ENCODE data around the gene TNFRSF18.

The TNFRSF18 gene

GRCh38 chr1:1240348-1240732, 33.9 kb upstream of the TNFRSF18 start:
- no peak for DNase-seq (ENCODE audit: low read depth)

- DNase-seq (ENCODE audit: low read depth): no peak
Observed at GRCh38 chr1:1239614-1240347, 33.4 kb upstream of the TNFRSF18 start.

- DNase-seq (ENCODE audit: low read depth): no peak
Observed at GRCh38 chr1:1239227-1239613, 32.8 kb upstream of the TNFRSF18 start.

- DNase-seq (ENCODE audit: low read depth): no peak
Observed at GRCh38 chr1:1238702-1239178, 32.3 kb upstream of the TNFRSF18 start.

GRCh38 chr1:1237874-1238701, 31.7 kb upstream of the TNFRSF18 start:
- no peak for DNase-seq (ENCODE audit: low read depth)

- no peak for DNase-seq (ENCODE audit: low read depth)
Observed at GRCh38 chr1:1236945-1237873, 30.8 kb upstream of the TNFRSF18 start.

- DNase-seq (ENCODE audit: low read depth): no peak
Observed at GRCh38 chr1:1236176-1236763, 29.9 kb upstream of the TNFRSF18 start.

GRCh38 chr1:1235016-1235744, 28.8 kb upstream of the TNFRSF18 start:
- DNase-seq (ENCODE audit: low read depth): no peak

GRCh38 chr1:1234180-1234808, 27.9 kb upstream of the TNFRSF18 start:
- DNase-seq (ENCODE audit: low read depth): no peak

- no peak for DNase-seq (ENCODE audit: low read depth)
Observed at GRCh38 chr1:1233567-1233892, 27.1 kb upstream of the TNFRSF18 start.

- DNase-seq (ENCODE audit: low read depth): no peak
Observed at GRCh38 chr1:1232796-1233566, 26.6 kb upstream of the TNFRSF18 start.

- no peak for DNase-seq (ENCODE audit: low read depth)
Observed at GRCh38 chr1:1232208-1232795, 25.9 kb upstream of the TNFRSF18 start, which contains the start of gene B3GALT6. Gene B3GALT6, plus strand, starts transcription at chr1:1232237. Its CDS starts 42 bp downstream, at chr1:1232279.

- peak; percentile 95 for DNase-seq (ENCODE audit: low read depth)
Observed at GRCh38 chr1:1231400-1232207, 25.2 kb upstream of the TNFRSF18 start, which contains the start of gene SDF4. Gene SDF4, minus strand, starts transcription at chr1:1232001. Its CDS starts 3,229 bp downstream, at chr1:1228772.

GRCh38 chr1:1230656-1231399, 24.4 kb upstream of the TNFRSF18 start:
- peak; percentile 75 for DNase-seq (ENCODE audit: low read depth)

- DNase-seq (ENCODE audit: low read depth): no peak
Observed at GRCh38 chr1:1229770-1230169, 23.4 kb upstream of the TNFRSF18 start.

GRCh38 chr1:1228596-1229321, 22.4 kb upstream of the TNFRSF18 start:
- peak; percentile 42 for DNase-seq (ENCODE audit: low read depth)

GRCh38 chr1:1228187-1228586, 21.8 kb upstream of the TNFRSF18 start:
- DNase-seq (ENCODE audit: low read depth): no peak

All from ELR (cell line).